Nucleus accumbens (tissue), 56 donors: Measurements from ENCODE around the gene AMMECR1.
"Not testable (repeated sequence)": the region's sequence is repeated elsewhere in the genome, so short reads cannot be mapped to it uniquely, and the experiment has no call there.

ENCODE experiments used
- DNase-seq, 56 donors: peaks; one replicate each; lab custom pipeline; 2025; lab: John Stamatoyannopoulos, UW

Gene AMMECR1

GRCh38 chrX:110317820-110318663 lies at the start of gene AMMECR1:
TSS of gene AMMECR1 (minus strand) at chrX:110318085. CDS start at chrX:110318071, 14 bp downstream.
- DNase-seq: peak in 55 of 56 donors; percentile 2 to 82 (median 54)

- no peak for DNase-seq
Measured at GRCh38 chrX:110363244-110363643, 45.4 kb upstream of the AMMECR1 start.

- no peak for DNase-seq
Measured at GRCh38 chrX:110359273-110359672, 41.4 kb upstream of the AMMECR1 start.

- no peak for DNase-seq
Measured at GRCh38 chrX:110358548-110358947, 40.7 kb upstream of the AMMECR1 start, which contains the start of gene RTL9. TSS of gene RTL9 (plus strand) at chrX:110358848. CDS start at chrX:110450618, 91,770 bp downstream.

GRCh38 chrX:110346681-110347080 lies 28.8 kb upstream of the AMMECR1 start:
- DNase-seq: peak in 2 of 56 donors; percentile 0 to 4

GRCh38 chrX:110341189-110342035 lies 23.5 kb upstream of the AMMECR1 start:
- no peak for DNase-seq

- DNase-seq: no peak
Measured at GRCh38 chrX:110338935-110339334, 21.1 kb upstream of the AMMECR1 start.

- DNase-seq: not testable (repeated sequence)
Measured at GRCh38 chrX:110333458-110333857, 15.6 kb upstream of the AMMECR1 start.

- DNase-seq: no peak
Measured at GRCh38 chrX:110331444-110332030, 13.7 kb upstream of the AMMECR1 start.

GRCh38 chrX:110328613-110329012 lies 10.7 kb upstream of the AMMECR1 start:
- DNase-seq: not testable (repeated sequence)

- no peak for DNase-seq
Measured at GRCh38 chrX:110327336-110327735, 9.5 kb upstream of the AMMECR1 start.

- no peak for DNase-seq
Measured at GRCh38 chrX:110326712-110327111, 8.8 kb upstream of the AMMECR1 start.

- DNase-seq: no peak
Measured at GRCh38 chrX:110322603-110323002, 4.7 kb upstream of the AMMECR1 start.

GRCh38 chrX:110321670-110322069 lies 3.8 kb upstream of the AMMECR1 start:
- no peak for DNase-seq

- DNase-seq: no peak
Measured at GRCh38 chrX:110321081-110321480, 3.2 kb upstream of the AMMECR1 start.

- no peak for DNase-seq
Measured at GRCh38 chrX:110320381-110320987, 2.6 kb upstream of the AMMECR1 start.

- no peak for DNase-seq
Measured at GRCh38 chrX:110318664-110318968, 731 bp upstream of the AMMECR1 start.

GRCh38 chrX:110317061-110317819 lies 645 bp downstream of the AMMECR1 start:
- DNase-seq: peak in 38 of 56 donors; percentile 0 to 62 (median 23)

GRCh38 chrX:110316351-110317060 lies 1.4 kb downstream of the AMMECR1 start:
- DNase-seq: no peak
